Right lobe of liver (tissue), 4 donors: Measurements from ENCODE around the gene AGO3.

Experiments used
- POLR2A ChIP-seq: fragments of 450-650 bp; IDR thresholded peaks from one replicate; pipeline ENCODE4 v1.6.1; 2017; ENCODE audit warnings: antibody characterized with exemption, mild to moderate bottlenecking
- TF ChIP-seq, protein P1 (sequence below), 4 donors: fragments of 200-600 bp in 3 of 4; fragments of 450-650 bp in 1 of 4; IDR thresholded peaks; one replicate each; pipeline versions ENCODE4 v1.5.1 to v1.8.0; 2016 to 2022; ENCODE audit warnings: antibody characterized with exemption in 4 of 4, mild to moderate bottlenecking in 2 of 4
- donor health status: DM: no; HTN: no; CAD: no.
- donor health status: DM: no; HTN: no; CAD: no.
- donor health status: DM: no; HTN: yes; CAD: no.

DNA sequence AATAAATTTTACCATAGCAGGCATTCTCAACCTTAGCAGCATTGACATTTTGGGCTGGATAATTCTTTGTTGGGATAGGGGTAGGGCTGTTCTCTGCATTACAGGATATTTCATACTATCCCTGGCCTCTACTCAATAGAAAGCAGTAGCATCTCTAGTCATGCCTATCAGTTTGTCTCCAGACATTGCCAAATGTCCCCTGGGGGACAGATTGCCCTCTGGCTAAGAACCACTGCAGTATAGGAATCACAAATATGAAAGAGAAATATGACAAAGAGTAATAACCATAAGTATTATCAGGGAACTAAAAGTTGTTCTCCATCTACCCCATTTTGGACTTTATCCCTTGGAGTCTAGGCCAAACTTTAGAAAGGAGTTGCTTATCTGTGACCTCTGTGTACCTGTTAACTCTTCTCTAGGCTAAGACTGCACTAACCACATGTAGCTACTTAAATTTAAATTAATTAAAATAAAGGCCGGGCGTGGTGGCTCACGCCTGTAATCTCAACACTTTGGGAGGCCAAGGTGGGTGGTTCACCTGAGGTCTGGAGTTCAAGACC is 76.1 kb downstream of the AGO3 start:
- TF ChIP-seq, protein P1, sequence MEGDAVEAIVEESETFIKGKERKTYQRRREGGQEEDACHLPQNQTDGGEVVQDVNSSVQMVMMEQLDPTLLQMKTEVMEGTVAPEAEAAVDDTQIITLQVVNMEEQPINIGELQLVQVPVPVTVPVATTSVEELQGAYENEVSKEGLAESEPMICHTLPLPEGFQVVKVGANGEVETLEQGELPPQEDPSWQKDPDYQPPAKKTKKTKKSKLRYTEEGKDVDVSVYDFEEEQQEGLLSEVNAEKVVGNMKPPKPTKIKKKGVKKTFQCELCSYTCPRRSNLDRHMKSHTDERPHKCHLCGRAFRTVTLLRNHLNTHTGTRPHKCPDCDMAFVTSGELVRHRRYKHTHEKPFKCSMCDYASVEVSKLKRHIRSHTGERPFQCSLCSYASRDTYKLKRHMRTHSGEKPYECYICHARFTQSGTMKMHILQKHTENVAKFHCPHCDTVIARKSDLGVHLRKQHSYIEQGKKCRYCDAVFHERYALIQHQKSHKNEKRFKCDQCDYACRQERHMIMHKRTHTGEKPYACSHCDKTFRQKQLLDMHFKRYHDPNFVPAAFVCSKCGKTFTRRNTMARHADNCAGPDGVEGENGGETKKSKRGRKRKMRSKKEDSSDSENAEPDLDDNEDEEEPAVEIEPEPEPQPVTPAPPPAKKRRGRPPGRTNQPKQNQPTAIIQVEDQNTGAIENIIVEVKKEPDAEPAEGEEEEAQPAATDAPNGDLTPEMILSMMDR (IDR thresholded peaks at IDR 0.05), result no peak
- TF ChIP-seq POLR2A, result no peak
